ENCODE data around the gene ZNF263.

ZNF263 gene

GRCh38 chr16:3282730-3283542, at the start of gene ZNF263:
ZNF263 (plus strand) TSS chr16:3283491; CDS start chr16:3283819, 328 bp downstream.
- peak within 1 kb of the TSS; percentile 97 for H3K9ac ChIP-seq (ENCODE audit: insufficient read length, low read depth)
- H3K9me3 ChIP-seq (ENCODE audit: insufficient read depth, low read length) = peaks cover 24% of the 10 kb centered on the region
- peaks cover 4% of the 10 kb centered on the region for H3K4me1 ChIP-seq (ENCODE audit: insufficient read depth, insufficient read length)
- peaks cover 40% of the 10 kb centered on the region for H3K36me3 ChIP-seq (ENCODE audit: insufficient read depth, insufficient read length, low read length)
- DNase-seq (ENCODE audit: low read depth, low spot score) = peak; percentile 95
- H3K4me3 ChIP-seq (ENCODE audit: insufficient read length, low read depth) = peak within 1 kb of the TSS; percentile 99
- no peak for TF ChIP-seq YY1 (IDR thresholded peaks at IDR 0.05; ENCODE audit: insufficient read depth, insufficient read length)
- no peak for TF ChIP-seq SUZ12 (IDR thresholded peaks at IDR 0.05; ENCODE audit: extremely low read depth, insufficient read depth, insufficient read length)
- no peak for TF ChIP-seq ZNF274 (IDR thresholded peaks at IDR 0.05; ENCODE audit: low read depth, low read length)
- H3K27me3 ChIP-seq (ENCODE audit: insufficient read depth, insufficient read length) = no peaks in the 10 kb centered on the region

- TF ChIP-seq SUZ12 (IDR thresholded peaks at IDR 0.05; ENCODE audit: extremely low read depth, insufficient read depth, insufficient read length) (no peak), ZNF274 (IDR thresholded peaks at IDR 0.05; ENCODE audit: low read depth, low read length) (no peak), YY1 (IDR thresholded peaks at IDR 0.05; ENCODE audit: insufficient read depth, insufficient read length) (no peak)
- peak overlapping the region; percentile 99 for H3K9ac ChIP-seq (ENCODE audit: insufficient read length, low read depth)
- H3K36me3 ChIP-seq (ENCODE audit: insufficient read depth, insufficient read length, low read length) = peaks cover 45% of the 10 kb centered on the region
- no peak for DNase-seq (ENCODE audit: low read depth, low spot score)
- H3K27me3 ChIP-seq (ENCODE audit: insufficient read depth, insufficient read length) = no peaks in the 10 kb centered on the region
- no peaks in the 10 kb centered on the region for H3K4me1 ChIP-seq (ENCODE audit: insufficient read depth, insufficient read length)
- peaks cover 30% of the 10 kb centered on the region for H3K9me3 ChIP-seq (ENCODE audit: insufficient read depth, low read length)
- peak overlapping the region; percentile 98 for H3K4me3 ChIP-seq (ENCODE audit: insufficient read length, low read depth)
Observed at GRCh38 chr16:3234543-3234856, 48.8 kb upstream of the ZNF263 start.

GRCh38 chr16:3234857-3235561, 48.3 kb upstream of the ZNF263 start, which contains the start of gene ZNF200:
ZNF200 (minus strand) TSS chr16:3235158; CDS start chr16:3233755, 1,403 bp downstream.
- Histone ChIP-seq H3K4me3 (ENCODE audit: insufficient read length, low read depth) (peak within 1 kb of the TSS; percentile 98), H3K4me1 (ENCODE audit: insufficient read depth, insufficient read length) (no peaks in the 10 kb centered on the region), H3K9ac (ENCODE audit: insufficient read length, low read depth) (peak within 1 kb of the TSS; percentile 99), H3K9me3 (ENCODE audit: insufficient read depth, low read length) (peaks cover 25% of the 10 kb centered on the region), H3K36me3 (ENCODE audit: insufficient read depth, insufficient read length, low read length) (peaks cover 40% of the 10 kb centered on the region), H3K27me3 (ENCODE audit: insufficient read depth, insufficient read length) (peaks cover 3% of the 10 kb centered on the region)
- DNase-seq (ENCODE audit: low read depth, low spot score) = peak; percentile 95
- no peak for TF ChIP-seq SUZ12 (IDR thresholded peaks at IDR 0.05; ENCODE audit: extremely low read depth, insufficient read depth, insufficient read length)
- no peak for TF ChIP-seq ZNF274 (IDR thresholded peaks at IDR 0.05; ENCODE audit: low read depth, low read length)
- no peak for TF ChIP-seq YY1 (IDR thresholded peaks at IDR 0.05; ENCODE audit: insufficient read depth, insufficient read length)

- peaks cover 15% of the 10 kb centered on the region for H3K9me3 ChIP-seq (ENCODE audit: insufficient read depth, low read length)
- no peak overlapping the region for H3K4me3 ChIP-seq (ENCODE audit: insufficient read length, low read depth)
- H3K36me3 ChIP-seq (ENCODE audit: insufficient read depth, insufficient read length, low read length) = peaks cover 30% of the 10 kb centered on the region
- TF ChIP-seq SUZ12 (IDR thresholded peaks at IDR 0.05; ENCODE audit: extremely low read depth, insufficient read depth, insufficient read length) = no peak
- TF ChIP-seq ZNF274 (IDR thresholded peaks at IDR 0.05; ENCODE audit: low read depth, low read length) = no peak
- no peak for TF ChIP-seq YY1 (IDR thresholded peaks at IDR 0.05; ENCODE audit: insufficient read depth, insufficient read length)
- DNase-seq (ENCODE audit: low read depth, low spot score) = no peak
- H3K4me1 ChIP-seq (ENCODE audit: insufficient read depth, insufficient read length) = no peaks in the 10 kb centered on the region
- H3K9ac ChIP-seq (ENCODE audit: insufficient read length, low read depth) = no peak overlapping the region
- H3K27me3 ChIP-seq (ENCODE audit: insufficient read depth, insufficient read length) = peaks cover 12% of the 10 kb centered on the region
Observed at GRCh38 chr16:3235856-3236669, 47.2 kb upstream of the ZNF263 start.

GRCh38 chr16:3241761-3242160, 41.5 kb upstream of the ZNF263 start:
- DNase-seq (ENCODE audit: low read depth, low spot score) = no peak
- Histone ChIP-seq H3K9ac (ENCODE audit: insufficient read length, low read depth) (no peak overlapping the region), H3K36me3 (ENCODE audit: insufficient read depth, insufficient read length, low read length) (no peaks in the 10 kb centered on the region), H3K9me3 (ENCODE audit: insufficient read depth, low read length) (no peaks in the 10 kb centered on the region), H3K4me1 (ENCODE audit: insufficient read depth, insufficient read length) (no peaks in the 10 kb centered on the region), H3K27me3 (ENCODE audit: insufficient read depth, insufficient read length) (peaks cover 13% of the 10 kb centered on the region), H3K4me3 (ENCODE audit: insufficient read length, low read depth) (no peak overlapping the region)
- TF ChIP-seq SUZ12 (IDR thresholded peaks at IDR 0.05; ENCODE audit: extremely low read depth, insufficient read depth, insufficient read length) (no peak), YY1 (IDR thresholded peaks at IDR 0.05; ENCODE audit: insufficient read depth, insufficient read length) (no peak), ZNF274 (IDR thresholded peaks at IDR 0.05; ENCODE audit: low read depth, low read length) (no peak)

GRCh38 chr16:3242709-3243108, 40.6 kb upstream of the ZNF263 start:
- Histone ChIP-seq H3K4me1 (ENCODE audit: insufficient read depth, insufficient read length) (no peaks in the 10 kb centered on the region), H3K36me3 (ENCODE audit: insufficient read depth, insufficient read length, low read length) (no peaks in the 10 kb centered on the region), H3K9me3 (ENCODE audit: insufficient read depth, low read length) (no peaks in the 10 kb centered on the region), H3K4me3 (ENCODE audit: insufficient read length, low read depth) (no peak overlapping the region), H3K27me3 (ENCODE audit: insufficient read depth, insufficient read length) (peaks cover 13% of the 10 kb centered on the region), H3K9ac (ENCODE audit: insufficient read length, low read depth) (no peak overlapping the region)
- DNase-seq (ENCODE audit: low read depth, low spot score) = no peak
- TF ChIP-seq ZNF274 (IDR thresholded peaks at IDR 0.05; ENCODE audit: low read depth, low read length) = no peak
- no peak for TF ChIP-seq YY1 (IDR thresholded peaks at IDR 0.05; ENCODE audit: insufficient read depth, insufficient read length)
- TF ChIP-seq SUZ12 (IDR thresholded peaks at IDR 0.05; ENCODE audit: extremely low read depth, insufficient read depth, insufficient read length) = no peak

Measured in NT2/D1 (cell line).